Peyer's patch (tissue), 4 donors: ENCODE results near the gene OCRL.

ENCODE experiments used
- CTCF ChIP-seq, 6 experiments: fragments of 450-650 bp in 4 of 6; fragments of 200-600 bp in 2 of 6; sonication (generic) in 1 of 6; IDR thresholded peaks; one replicate each; pipeline ENCODE4 v1.5.1; 2017 to 2019; ENCODE audit warnings: antibody characterized with exemption in 6 of 6, mild to moderate bottlenecking in 3 of 6, moderate library complexity in 1 of 6
- POLR2A ChIP-seq, 2 donors: fragments of 450-650 bp; IDR thresholded peaks; one replicate each; pipeline ENCODE4 v1.5.1; 2017; ENCODE audit warnings: antibody characterized with exemption in 2 of 2, mild to moderate bottlenecking in 2 of 2, moderate library complexity in 2 of 2

GRCh38 chrX:129641469-129641868 is 101.4 kb downstream of the OCRL start:
- no peak for TF ChIP-seq CTCF (IDR thresholded peaks at IDR 0.05)
- no peak for TF ChIP-seq POLR2A (IDR thresholded peaks at IDR 0.05)
